Hematopoietic multipotent progenitor cell treated with erythropoietin and hydrocortisone succinate and interleukin-3 and kit ligand, for 4 days (in vitro differentiated cells): ENCODE measurements around the gene ANKRD13D.

Source experiments
- DNase-seq: peaks from one replicate; pipeline ENCODE4 v3.0.0-alpha.2; 2015

The ANKRD13D gene

GRCh38 chr11:67289226-67289650 is at the start of gene ANKRD13D:
TSS of gene ANKRD13D (plus strand) at chr11:67289303. CDS start at chr11:67289461, 158 bp downstream.
- DNase-seq: no peak

- peak; percentile 100 for DNase-seq
These were observed 49.1 kb upstream of the ANKRD13D start for GRCh38 chr11:67239783-67240575.

DNA sequence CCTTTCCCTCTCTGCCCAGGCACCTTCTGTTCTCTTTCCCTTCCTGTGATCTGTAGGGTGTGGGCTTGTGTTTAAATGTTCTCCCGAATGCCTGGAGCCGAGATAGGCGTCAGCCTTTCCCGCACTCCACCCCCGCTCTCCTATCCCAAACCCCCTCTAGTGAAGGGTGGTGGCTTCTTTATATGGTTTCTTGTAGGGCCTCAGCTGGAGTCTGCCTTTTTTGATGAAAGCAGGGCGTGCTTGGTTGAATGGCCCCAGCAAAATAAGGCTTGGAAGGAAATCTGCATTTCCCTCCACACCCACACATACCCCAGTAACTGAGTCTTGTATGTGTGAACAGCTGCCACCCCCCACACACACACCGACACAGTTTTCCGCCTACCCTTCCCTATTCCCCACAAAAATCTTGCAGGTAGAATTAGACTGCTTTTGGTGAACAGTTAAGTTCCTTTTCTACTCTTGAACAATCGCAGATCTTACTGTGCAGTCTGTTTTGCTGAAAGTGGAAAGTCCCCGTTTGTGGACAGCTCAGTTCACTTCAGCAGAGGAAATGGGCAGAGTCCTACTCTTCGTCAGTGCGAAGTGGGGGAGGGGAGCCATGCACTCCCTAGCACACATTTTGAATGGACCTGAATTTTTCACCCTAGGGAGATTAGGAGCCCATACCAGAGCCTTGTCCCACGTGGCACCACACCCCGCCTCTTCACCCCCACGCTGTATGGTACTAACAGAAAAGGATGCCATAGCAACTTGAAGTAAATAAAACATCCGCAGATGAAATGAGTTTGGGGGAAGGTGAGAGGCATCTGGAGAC is 48.3 kb upstream of the ANKRD13D start:
- peak; percentile 85 for DNase-seq

DNA sequence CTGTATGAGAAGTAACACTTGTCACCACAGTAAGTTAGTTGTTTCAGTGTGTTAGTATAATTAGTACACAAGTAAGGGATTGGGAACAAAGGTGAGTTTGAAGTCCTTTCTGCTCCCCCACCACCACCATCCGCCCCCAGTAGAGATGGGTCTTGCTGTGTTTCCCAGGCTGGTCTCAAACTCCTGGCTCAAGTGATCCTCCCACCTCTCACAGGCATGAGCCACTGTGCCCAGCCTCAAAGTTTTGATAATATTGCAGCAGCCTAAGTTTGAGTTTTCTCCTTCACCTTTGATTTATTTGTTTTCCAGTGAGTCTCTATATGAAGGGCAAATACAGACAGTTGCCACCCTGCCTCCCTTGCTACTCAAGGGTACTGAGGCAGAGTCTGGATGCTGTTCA is 46.6 kb upstream of the ANKRD13D start:
- no peak for DNase-seq

DNA sequence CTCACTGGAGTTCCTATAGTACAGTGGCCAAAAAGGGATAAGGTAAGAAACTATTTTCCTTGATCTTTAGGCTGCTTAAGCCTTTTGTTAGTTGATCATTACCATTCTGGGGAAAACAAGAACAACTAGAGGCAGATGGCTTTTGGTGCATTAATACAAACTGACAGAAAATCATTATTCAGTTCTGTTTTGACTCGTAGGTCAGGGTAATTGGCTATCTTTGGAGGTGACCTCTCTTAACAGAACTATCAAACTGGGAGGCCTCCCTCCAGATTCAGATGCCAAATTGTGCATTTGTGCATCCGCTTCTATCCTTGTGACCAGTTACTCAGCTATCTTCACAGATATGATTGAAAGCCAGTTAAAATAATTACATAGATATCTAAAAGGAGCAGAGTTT is 46.1 kb upstream of the ANKRD13D start:
- no peak for DNase-seq

DNA sequence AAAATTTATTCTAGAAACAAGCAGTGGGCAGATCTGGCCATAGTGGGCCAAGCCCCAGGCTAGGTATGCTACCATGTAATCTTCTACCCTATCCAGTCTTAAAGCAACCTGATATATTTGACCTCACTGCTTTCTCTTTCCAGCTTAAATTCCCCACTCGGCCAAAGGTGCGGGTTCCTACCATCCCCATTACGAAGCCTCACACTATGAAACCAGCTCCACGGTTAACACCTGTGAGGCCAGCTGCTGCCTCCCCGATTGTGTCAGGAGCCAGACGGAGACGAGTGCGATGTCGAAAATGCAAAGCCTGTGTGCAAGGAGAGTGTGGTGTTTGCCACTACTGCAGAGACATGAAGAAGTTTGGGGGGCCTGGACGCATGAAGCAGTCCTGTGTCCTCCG is 44.1 kb upstream of the ANKRD13D start:
- DNase-seq: no peak

DNA sequence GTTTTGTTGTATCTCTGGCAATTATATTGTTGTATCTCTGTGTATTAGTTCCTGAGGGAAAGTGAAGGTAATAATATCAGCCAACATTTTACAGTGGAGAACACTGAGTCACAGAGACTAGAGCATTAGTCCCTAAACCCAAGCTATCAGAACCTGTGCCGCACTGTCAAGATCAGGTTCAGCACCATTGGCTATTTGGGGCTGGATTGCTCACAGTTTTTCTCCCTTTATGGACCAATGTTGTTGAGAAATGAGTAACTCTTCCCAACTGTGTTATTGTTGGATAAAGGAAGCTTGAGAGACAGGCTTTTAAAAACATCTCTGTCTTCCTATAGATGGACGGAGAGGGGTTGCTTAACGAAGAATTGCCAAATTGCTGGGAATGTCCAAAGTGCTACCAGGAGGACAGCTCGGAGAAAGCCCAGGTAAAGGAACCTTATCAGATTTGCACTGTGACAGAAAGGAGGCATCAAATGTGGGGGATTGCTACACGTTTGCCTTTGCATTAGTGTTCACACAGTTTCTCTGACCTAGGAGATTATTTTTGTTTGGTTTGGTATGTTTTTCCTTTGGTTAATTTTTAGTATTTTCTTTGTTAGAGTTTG is 41.1 kb upstream of the ANKRD13D start:
- DNase-seq: no peak

GRCh38 chr11:67248653-67249052 is 40.5 kb upstream of the ANKRD13D start:
- DNase-seq: no peak

DNA sequence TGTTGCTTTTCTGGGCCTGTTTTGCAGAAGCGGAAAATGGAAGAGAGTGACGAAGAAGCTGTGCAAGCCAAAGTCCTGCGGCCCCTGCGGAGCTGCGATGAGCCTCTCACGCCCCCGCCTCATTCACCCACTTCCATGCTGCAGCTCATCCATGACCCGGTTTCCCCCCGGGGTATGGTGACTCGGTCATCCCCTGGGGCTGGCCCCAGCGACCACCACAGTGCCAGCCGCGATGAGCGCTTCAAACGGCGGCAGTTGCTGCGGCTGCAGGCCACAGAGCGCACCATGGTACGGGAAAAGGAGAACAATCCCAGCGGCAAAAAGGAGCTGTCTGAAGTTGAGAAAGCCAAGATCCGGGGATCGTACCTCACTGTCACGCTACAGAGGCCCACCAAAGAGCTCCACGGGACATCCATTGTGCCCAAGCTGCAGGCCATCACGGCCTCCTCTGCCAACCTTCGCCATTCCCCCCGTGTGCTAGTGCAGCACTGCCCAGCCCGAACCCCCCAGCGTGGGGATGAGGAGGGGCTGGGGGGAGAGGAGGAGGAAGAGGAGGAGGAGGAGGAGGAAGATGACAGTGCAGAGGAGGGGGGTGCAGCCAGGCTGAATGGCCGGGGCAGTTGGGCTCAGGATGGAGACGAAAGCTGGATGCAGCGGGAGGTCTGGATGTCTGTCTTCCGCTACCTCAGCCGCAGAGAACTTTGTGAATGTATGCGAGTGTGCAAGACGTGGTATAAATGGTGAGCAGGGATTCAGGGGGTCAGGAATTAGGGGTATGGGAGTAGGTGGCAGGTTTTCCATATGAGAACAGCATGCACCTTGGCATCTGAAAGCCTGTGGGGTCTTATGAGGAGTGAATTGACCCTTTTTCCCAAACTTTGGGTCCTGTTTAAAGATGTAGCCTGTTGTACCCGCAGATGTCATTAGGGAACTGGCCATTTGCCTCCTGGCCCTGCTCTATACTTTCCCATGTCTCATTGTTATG is 38.8 kb upstream of the ANKRD13D start:
- DNase-seq: no peak

DNA sequence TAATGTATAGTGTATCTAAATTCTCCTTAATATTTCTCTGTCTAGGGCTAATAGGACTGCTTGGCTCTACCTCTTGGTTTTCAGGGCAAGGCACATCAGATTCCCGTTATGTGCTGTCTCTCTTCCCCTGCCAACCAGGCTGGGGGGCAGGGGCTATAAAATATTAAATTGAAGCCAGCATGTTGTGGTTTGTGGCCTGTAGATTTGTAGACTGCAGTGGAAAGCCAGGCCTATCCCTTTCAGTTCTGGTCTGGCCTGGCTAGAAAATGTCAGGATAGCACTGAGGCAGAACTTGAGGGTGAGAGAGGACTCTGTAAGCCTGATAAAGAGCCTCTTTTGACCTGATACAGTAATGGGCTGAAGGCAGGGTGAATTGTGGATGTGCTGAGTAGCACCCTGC is 37.3 kb upstream of the ANKRD13D start:
- no peak for DNase-seq

DNA sequence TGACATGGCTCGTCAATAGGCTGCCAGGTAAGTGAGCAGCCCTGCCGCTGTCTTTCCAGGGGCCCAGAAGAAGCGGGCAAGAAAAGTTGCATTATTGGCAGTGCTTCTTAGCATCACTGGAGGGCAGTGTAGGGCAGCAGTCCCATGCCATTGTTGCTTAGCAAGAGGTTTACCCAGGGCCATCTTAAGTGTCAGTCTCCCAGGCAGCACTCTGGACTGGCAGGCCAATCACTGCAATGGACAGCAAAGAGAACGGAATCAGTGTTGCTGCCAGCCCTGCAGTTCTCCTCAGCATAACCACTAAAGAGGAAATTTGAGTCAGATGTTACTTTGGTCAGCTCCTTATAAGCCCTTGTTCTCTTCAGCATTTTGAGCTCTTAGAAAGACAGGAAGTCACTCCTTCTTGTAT is 36.3 kb upstream of the ANKRD13D start:
- peak; percentile 86 for DNase-seq

DNA sequence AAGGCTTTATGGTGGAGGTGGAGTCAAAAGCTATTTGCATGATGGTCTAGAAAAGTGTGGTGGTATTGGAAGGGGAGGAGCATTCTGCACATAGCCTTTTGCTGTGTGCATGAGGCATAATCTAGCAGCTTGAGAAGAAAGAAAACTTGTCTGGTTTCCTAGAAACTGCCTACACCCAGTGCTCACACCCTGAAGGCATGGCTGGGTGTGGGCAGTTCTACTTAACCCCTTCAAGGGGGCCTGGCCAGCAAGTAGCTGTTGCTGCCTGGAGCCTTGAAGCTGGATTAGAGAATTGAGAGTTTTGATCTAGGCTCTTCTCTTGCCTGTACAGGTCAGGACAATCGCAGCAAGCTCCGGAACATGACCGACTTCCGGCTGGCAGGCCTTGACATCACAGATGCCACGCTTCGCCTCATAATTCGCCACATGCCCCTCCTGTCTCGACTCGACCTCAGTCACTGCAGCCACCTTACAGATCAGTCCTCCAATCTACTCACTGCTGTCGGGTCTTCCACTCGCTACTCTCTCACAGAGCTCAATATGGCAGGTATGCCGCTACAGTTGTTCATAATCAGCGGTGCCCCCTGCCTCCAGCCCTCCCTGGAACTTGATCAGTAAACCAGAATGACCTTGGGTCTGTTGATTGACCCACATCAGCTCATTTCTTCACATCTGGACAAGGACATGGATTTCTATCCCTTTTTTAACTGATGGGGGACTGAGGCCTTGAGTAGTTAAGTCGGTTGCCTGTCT is 35.1 kb upstream of the ANKRD13D start:
- peak; percentile 72 for DNase-seq

DNA sequence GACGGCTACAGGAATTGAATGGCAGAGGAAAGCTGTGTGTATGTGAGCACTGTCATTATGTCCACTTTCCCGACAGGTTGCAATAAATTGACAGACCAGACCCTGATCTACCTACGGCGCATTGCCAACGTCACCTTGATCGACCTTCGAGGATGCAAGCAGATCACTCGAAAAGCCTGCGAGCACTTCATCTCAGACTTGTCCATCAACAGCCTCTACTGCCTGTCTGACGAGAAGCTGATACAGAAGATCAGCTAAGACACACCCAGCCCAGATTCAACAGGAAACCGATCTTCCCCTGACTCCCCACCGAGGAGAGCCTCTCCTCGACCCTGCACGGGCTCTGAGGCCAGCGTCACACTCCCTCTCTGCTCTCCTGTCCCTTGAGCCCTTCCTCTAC is 34.3 kb upstream of the ANKRD13D start:
- DNase-seq: no peak

- no peak for DNase-seq
These were observed 33.8 kb upstream of the ANKRD13D start for GRCh38 chr11:67255353-67255752.

- no peak for DNase-seq
These were observed 33.2 kb upstream of the ANKRD13D start for GRCh38 chr11:67255864-67256263.

DNA sequence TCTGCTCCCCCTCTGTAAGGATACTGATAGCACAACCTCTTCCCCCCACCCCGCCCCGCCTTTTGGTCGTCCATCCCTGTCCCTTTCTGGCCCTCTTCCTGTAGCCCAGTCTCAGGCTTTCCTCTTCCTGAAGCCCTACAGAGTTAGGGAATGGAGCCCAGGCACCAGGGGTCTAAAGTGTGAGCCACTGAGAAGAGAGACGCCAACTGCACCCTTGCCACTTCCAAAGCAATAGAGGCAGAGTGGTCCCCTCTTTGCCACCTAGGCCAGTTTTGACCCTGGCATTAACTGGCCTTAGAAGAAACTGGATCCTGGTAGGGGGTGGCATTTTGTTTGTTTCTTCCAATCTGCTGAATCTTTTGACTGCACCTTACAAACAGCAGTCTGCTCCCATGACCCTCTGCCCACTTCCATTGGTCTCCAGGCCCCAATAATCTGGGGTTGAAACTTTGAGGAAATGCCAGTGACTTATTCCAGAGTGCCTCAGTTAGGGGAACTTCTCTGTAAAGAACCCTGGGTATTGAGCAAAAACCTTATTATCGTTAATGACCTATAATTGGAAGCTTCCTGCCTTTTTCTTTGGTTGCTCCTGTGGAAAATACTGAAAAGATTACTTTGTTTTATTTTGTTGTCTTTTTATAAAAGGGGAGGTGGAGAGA is 32.5 kb upstream of the ANKRD13D start:
- DNase-seq: no peak

DNA sequence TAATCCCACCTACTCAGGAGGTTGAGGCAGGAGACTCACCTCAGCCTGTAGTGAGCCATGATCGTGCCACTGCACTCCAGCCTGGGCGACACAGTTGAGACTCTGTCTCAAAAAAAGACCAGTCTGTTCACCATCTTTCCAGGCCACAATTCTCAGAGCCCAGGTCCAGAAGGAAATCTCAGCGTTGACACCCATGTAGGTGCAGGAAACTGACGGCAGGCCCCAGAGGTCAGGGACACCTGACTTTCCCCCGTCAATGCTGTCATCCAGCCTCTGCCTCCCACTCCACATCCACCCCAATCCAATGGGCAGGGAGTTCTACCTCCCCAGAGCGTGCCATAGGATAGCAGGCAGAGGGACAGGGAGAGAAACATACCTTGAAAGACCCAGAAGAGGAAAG is 28.7 kb upstream of the ANKRD13D start:
- DNase-seq: no peak

GRCh38 chr11:67260885-67261639 is 28.0 kb upstream of the ANKRD13D start:
- DNase-seq: peak; percentile 65

DNA sequence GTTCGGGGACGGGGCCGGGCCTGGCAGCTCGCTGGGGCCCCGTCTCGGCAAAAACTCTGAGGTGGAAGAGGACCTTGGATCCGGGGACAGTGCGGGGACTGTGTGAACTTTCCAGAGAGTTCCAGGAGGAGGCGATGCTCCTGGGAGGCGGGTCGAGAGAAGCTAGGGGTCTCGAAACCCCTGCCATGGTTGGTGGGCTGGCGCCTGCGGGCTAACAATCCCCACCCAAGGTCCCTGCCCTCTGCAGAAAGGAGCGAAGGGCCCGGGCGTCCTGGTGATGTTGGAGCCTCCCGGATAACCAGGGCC is 27.5 kb upstream of the ANKRD13D start:
- no peak for DNase-seq

- no peak for DNase-seq
These were observed 27.0 kb upstream of the ANKRD13D start for GRCh38 chr11:67261946-67262681.
